D721Med (cell line): ENCODE measurements around the gene CCK.

Source experiments
- DNase-seq: peaks from one replicate; pipeline ENCODE4 v3.0.0; 2011; ENCODE audit warnings: low spot score; ENCODE audit not compliant: insufficient read length
- FAIRE-seq: peaks from 2 replicates; lab custom pipeline; 2011; peaks lifted over from hg19 to GRCh38; lab: Jason Lieb, UNC
- CTCF ChIP-seq: IDR thresholded peaks from 2 replicates; pipeline ENCODE4 v1.5.1; 2012; ENCODE audit warnings: mild to moderate bottlenecking, control low read depth; ENCODE audit not compliant: insufficient read depth; ENCODE audit errors: missing control alignments

Gene CCK

GRCh38 chr3:42269647-42270046 is 3.7 kb upstream of the CCK start:
- no peak for FAIRE-seq
- DNase-seq, result no peak
- TF ChIP-seq CTCF, result no peak

GRCh38 chr3:42267878-42268277 is 1.9 kb upstream of the CCK start:
- DNase-seq (no peak), FAIRE-seq (no peak)
- TF ChIP-seq CTCF, result no peak

- no peak for DNase-seq
These were observed 660 bp downstream of the CCK start for GRCh38 chr3:42265059-42265991.

GRCh38 chr3:42264399-42265058 is 1.5 kb downstream of the CCK start:
- DNase-seq (no peak), FAIRE-seq (no peak)
- no peak for TF ChIP-seq CTCF

More at GRCh38 chr3:42265059-42265991, 660 bp downstream of the CCK start:
- no peak for FAIRE-seq
- TF ChIP-seq CTCF, result no peak

GRCh38 chr3:42263354-42264346 is 2.3 kb downstream of the CCK start:
- DNase-seq, result no peak
- TF ChIP-seq CTCF, result no peak
- FAIRE-seq, result no peak

GRCh38 chr3:42262525-42262924 is 3.5 kb downstream of the CCK start:
- no peak for FAIRE-seq
- TF ChIP-seq CTCF, result no peak
- no peak for DNase-seq
